Mammary epithelial cell (primary cell): ENCODE measurements around the gene IFT80.

Source experiments
- CTCF ChIP-seq, 2 donors: IDR thresholded peaks in 1 of 2; conservative IDR thresholded peaks in 1 of 2; 2 replicates each; pipeline ENCODE4 v1.5.1; 2011 to 2012; ENCODE audit warnings: inconsistent platforms in 2 of 2, low read length in 2 of 2, mild to moderate bottlenecking in 2 of 2, control low read depth in 1 of 2, low read depth in 1 of 2; ENCODE audit not compliant: insufficient read depth in 1 of 2; ENCODE audit errors: extremely low read depth in 1 of 2
- EZH2 ChIP-seq: IDR thresholded peaks from 2 replicates; pipeline ENCODE4 v1.6.1; 2012; ENCODE audit warnings: low read length, inconsistent platforms, borderline replicate concordance

- TF ChIP-seq CTCF (conservative IDR thresholded peaks at IDR 0.05 in 1 of 2, IDR thresholded peaks at IDR 0.05 in 1 of 2; ENCODE audit: extremely low read depth in 1 of 2, insufficient read depth in 1 of 2, low read depth in 1 of 2, low read length in 2 of 2) (no peak), EZH2 (no peak)
Measured at GRCh38 chr3:160247766-160248165, 151.3 kb downstream of the IFT80 start.
